ENCODE data around the gene UGT2B17.
"Not testable (repeated sequence)": the region's sequence is repeated elsewhere in the genome, so short reads cannot be mapped to it uniquely, and the experiment has no call there.

- TF ChIP-seq EZH2 (IDR thresholded peaks at IDR 0.05; ENCODE audit: borderline replicate concordance, low read depth, low read length, severe bottlenecking); CTCF (IDR thresholded peaks at IDR 0.05; ENCODE audit: extremely low read depth in 1 of 2, insufficient read depth in 1 of 2, low read depth in 1 of 2, low read length in 2 of 2); POLR2A (IDR thresholded peaks at IDR 0.05; ENCODE audit: low read depth, low read length); POLR2AphosphoS5 (IDR thresholded peaks at IDR 0.05; ENCODE audit: insufficient read depth, low read depth, low read length); JUN (IDR thresholded peaks at IDR 0.05; ENCODE audit: borderline replicate concordance, insufficient read depth, insufficient read length, low read depth); GATA2 (IDR thresholded peaks at IDR 0.05; ENCODE audit: insufficient read depth, insufficient read length, low read depth, low read length); FOS (IDR thresholded peaks at IDR 0.05; ENCODE audit: borderline replicate concordance, insufficient read depth, low read length); MAX (IDR thresholded peaks at IDR 0.05; ENCODE audit: insufficient read depth, insufficient read length); MYC (IDR thresholded peaks at IDR 0.05; ENCODE audit: low read depth, low read length): not testable (repeated sequence)
These were observed 486 bp downstream of the UGT2B17 start for GRCh38 chr4:68575636-68576035.

Measured in endothelial cell of umbilical vein (primary cell).